ENCODE data around the gene MESP1.
A peak's percentile ranks its signal among the peaks of the same experiment; 100 is the strongest.
"Not testable (repeated sequence)": the region's sequence is repeated elsewhere in the genome, so short reads cannot be mapped to it uniquely, and the experiment has no call there.

MESP1 gene

GRCh38 chr15:89750560-89751542, at the start of gene MESP1:
MESP1 (minus strand) TSS chr15:89751249; CDS start chr15:89751231, 18 bp downstream.
- DNase-seq (ENCODE audit: low read depth in 1 of 2, low spot score in 1 of 2) = peak; percentile 75 to 78

DNA sequence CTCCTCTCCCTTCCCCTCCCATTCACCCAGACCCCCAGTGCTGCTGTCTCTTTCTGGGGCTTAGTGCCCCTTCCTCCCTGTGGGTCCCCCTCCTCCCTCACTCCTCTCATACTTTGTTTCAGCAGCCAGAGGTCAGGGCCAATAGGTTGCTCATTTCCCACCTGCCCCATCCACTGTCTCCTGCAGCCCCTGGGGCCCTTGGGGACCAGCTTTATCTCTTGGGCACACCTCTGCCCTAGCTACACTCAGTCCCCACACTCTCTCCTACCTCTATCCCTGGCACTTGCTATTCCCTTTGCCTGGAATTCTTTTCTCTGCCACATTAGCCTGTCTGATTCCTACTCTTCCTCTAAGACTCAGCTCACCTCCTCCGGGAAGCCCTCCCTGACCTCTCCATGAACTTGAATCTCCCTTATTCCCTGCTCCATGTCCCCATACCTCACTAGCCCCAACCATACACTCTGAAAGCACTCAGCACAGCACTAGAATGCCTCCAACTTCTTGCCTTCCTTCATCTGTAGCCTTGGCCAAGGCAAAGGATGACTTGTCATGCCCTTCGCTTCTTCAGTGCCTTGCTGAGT, 49.0 kb upstream of the MESP1 start:
- DNase-seq (ENCODE audit: low read depth in 1 of 2, low spot score in 1 of 2) = no peak

GRCh38 chr15:89799011-89799911, 48.2 kb upstream of the MESP1 start:
- no peak for DNase-seq (ENCODE audit: low read depth in 1 of 2, low spot score in 1 of 2)

GRCh38 chr15:89797678-89798201, 46.7 kb upstream of the MESP1 start:
- no peak for DNase-seq (ENCODE audit: low read depth in 1 of 2, low spot score in 1 of 2)

DNA sequence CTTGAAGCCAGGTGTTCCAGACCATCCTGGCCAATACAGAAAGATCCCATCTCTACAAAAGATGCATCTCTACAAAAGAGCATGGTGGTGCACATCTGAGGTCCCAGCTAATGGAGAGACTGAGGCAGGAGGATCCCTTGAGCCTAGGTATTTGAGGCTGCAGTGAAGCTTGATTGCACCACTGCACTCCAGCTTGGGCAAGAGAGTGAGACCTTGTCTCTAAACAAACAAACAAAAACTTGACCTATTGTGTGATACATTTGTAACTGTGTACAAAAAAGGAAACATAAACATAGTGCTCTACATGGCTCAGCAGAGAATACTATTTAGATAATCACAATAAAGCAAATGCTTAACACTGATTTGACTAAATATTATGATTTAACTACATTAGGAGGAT, 44.9 kb upstream of the MESP1 start:
- DNase-seq (ENCODE audit: low read depth in 1 of 2, low spot score in 1 of 2) = no peak

DNA sequence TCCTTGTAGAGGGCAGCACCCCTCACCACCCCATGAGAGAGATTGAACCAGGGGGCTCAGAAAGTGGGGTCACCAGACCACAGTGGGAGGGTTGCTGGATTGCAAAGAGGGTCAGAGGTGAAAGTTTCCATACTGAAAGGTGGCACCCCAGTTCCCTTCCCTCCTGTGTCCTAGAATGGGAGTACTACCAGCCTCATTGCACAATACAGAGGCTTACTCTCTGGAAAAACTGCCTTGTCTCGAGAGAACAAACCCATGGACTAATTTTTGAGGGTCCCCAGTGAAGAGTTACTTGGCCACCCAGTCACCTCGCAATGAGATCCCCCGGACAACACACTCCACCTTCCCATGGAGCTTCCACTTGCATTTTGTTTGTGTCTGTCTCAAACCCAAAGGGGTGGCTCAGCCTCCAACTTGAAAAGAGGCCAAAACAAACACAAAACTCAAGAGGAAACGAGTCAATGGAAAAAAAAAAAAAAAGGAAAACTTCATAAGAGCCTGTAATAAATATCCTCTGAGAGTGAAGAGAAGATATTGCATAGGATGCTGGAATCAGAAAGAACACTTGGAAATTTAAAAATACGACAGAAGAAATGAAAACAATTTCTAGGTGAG, 43.7 kb upstream of the MESP1 start:
- no peak for DNase-seq (ENCODE audit: low read depth in 1 of 2, low spot score in 1 of 2)

- DNase-seq (ENCODE audit: low read depth in 1 of 2, low spot score in 1 of 2) = no peak
Observed at GRCh38 chr15:89792106-89792805, 41.2 kb upstream of the MESP1 start.

GRCh38 chr15:89790661-89791060, 39.6 kb upstream of the MESP1 start:
- DNase-seq (ENCODE audit: low read depth in 1 of 2, low spot score in 1 of 2) = no peak

DNA sequence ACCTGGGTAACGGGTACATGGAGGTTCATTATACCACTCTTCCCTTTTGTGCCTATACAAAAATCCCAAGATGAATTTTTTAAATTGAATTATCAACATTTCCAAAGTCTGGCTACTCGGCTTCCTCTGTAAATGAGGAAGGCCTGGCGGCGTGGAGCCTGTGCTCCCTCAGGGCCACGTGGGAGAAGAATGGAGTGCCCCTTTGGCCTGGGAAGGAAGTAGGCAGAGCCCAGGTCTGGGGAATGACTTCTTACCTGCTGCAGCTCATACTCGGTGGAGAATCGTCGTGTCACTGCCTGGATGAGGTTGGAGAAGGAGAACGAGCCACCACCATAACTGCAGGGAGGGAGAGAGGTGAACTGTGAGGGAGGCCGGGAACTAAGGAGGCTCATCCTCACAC, 39.2 kb upstream of the MESP1 start:
- DNase-seq (ENCODE audit: low read depth in 1 of 2, low spot score in 1 of 2) = no peak

DNA sequence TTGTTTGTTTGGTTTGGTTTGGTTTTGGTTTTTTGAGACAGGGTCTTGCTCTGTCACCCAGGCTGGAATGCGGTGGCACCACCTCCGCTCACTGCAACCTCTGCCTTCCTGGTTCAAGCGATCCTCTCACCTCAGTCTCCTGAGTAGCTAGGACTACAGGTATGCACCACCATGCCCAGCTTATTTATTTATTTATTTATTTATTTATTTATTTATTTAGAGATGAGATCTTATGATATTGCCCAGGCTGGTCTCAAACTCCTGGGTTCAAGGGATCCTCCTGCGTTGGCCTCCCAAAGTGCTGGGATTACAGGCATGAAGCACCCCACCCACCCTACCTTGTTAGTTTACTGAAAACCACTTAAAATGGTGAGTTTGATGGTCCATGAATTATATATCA, 37.5 kb upstream of the MESP1 start:
- DNase-seq (ENCODE audit: low read depth in 1 of 2, low spot score in 1 of 2) = not testable (repeated sequence)

GRCh38 chr15:89787944-89788343, 36.9 kb upstream of the MESP1 start:
- no peak for DNase-seq (ENCODE audit: low read depth in 1 of 2, low spot score in 1 of 2)

GRCh38 chr15:89785774-89786140, 34.7 kb upstream of the MESP1 start:
- no peak for DNase-seq (ENCODE audit: low read depth in 1 of 2, low spot score in 1 of 2)

DNA sequence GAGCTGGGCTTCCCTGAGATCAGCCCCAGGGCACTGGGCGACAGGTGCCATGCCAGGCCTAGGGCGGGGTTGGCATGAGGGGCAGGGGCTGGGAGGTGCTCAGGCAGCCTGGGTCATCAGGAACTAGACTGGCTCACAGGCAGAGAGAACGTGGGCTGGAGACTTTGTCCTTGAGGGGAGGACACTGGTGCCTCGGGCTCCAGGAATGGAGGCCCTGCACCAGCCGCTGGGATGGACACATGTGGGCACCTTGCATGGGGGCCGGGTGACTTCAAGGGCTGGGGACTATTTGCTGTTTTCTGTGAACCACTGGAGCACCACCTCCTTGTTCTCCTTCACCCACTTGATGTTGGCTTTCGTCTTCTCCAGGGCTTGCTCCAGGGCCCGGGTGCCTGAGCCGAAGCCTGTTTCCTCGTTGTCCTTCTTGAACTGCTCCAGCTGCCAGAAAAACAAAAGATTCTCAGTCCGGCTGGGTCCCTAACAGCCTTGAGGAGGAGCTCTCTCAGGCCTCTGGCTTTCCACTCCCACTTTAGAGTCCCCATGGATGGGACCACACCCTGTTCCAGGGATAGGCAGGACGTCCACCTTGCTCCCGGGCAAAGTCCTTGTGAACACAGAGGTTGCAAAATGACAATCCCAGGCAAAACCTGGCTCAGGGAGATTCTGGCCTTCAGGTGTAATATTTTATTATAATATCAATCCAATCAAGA, 34.2 kb upstream of the MESP1 start:
- no peak for DNase-seq (ENCODE audit: low read depth in 1 of 2, low spot score in 1 of 2)

- no peak for DNase-seq (ENCODE audit: low read depth in 1 of 2, low spot score in 1 of 2)
Observed at GRCh38 chr15:89784686-89784960, 33.6 kb upstream of the MESP1 start.

- DNase-seq (ENCODE audit: low read depth in 1 of 2, low spot score in 1 of 2) = no peak
Observed at GRCh38 chr15:89783861-89784685, 33.0 kb upstream of the MESP1 start.

DNA sequence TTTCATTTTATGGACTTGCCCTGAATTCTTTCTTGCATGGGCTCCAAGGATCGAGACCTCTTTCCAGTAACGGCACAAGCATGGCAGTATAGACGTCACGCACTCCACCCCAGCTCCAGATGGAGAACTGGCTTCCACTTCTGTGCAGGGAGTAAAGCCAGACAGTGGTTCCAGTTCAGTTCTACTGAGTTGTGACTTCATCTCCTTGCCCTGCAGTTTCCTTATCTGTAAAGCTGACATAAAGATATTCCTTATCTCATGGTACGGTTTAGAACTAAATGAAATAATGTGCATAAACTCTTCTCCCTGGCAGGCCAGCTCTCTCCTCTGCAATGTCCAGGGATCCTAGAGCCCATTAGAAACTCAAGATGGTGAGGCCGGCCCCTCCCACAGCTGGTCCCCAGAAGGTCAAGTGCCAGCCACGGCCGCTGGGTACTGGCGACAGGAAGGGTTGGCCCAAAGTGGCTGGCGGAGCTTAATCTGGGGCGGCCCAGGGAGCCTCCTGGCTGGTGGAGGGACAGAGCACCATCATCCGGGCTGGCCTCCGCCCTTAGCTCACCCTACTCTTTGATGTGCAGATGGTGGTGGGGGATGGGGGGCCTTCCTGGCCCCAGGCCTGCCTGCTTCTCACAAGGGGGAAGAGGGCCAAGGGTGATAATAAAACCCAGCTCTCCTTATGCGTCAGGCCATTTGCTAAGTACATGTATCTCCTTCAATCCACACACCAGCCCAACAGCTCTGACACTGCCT, 32.2 kb upstream of the MESP1 start:
- no peak for DNase-seq (ENCODE audit: low read depth in 1 of 2, low spot score in 1 of 2)

GRCh38 chr15:89782619-89782950, 31.5 kb upstream of the MESP1 start:
- DNase-seq (ENCODE audit: low read depth in 1 of 2, low spot score in 1 of 2) = not testable (repeated sequence)

- DNase-seq (ENCODE audit: low read depth in 1 of 2, low spot score in 1 of 2) = no peak
Observed at GRCh38 chr15:89781891-89782618, 31.0 kb upstream of the MESP1 start.
